GM21423 (cell line): ENCODE results near the gene KANSL1.

ENCODE experiments used
- ATAC-seq: cut with Tn5 transposase; IDR thresholded peaks from one replicate; pipeline ENCODE4 v1.9.1; 2021; ENCODE audit warnings: mild to moderate bottlenecking, moderate library complexity; ENCODE audit not compliant: unreplicated experiment

The KANSL1 gene

GRCh38 chr17:45987706-45988105 is 205.5 kb downstream of the KANSL1 start:
- ATAC-seq: no peak

- ATAC-seq: no peak
Measured at GRCh38 chr17:45986056-45986455, 207.2 kb downstream of the KANSL1 start.

GRCh38 chr17:45985447-45985846 is 207.8 kb downstream of the KANSL1 start:
- no peak for ATAC-seq

GRCh38 chr17:45984368-45984767 is 208.9 kb downstream of the KANSL1 start:
- ATAC-seq: no peak

GRCh38 chr17:45983614-45984310 is 209.5 kb downstream of the KANSL1 start:
- ATAC-seq: no peak

GRCh38 chr17:45982791-45983613 is 210.2 kb downstream of the KANSL1 start:
- ATAC-seq: no peak

GRCh38 chr17:45981306-45981705 is 211.9 kb downstream of the KANSL1 start:
- ATAC-seq: no peak

GRCh38 chr17:45980855-45981254 is 212.4 kb downstream of the KANSL1 start:
- ATAC-seq: no peak
